ENCODE measurements around the gene PTPRM.

The PTPRM gene

DNA sequence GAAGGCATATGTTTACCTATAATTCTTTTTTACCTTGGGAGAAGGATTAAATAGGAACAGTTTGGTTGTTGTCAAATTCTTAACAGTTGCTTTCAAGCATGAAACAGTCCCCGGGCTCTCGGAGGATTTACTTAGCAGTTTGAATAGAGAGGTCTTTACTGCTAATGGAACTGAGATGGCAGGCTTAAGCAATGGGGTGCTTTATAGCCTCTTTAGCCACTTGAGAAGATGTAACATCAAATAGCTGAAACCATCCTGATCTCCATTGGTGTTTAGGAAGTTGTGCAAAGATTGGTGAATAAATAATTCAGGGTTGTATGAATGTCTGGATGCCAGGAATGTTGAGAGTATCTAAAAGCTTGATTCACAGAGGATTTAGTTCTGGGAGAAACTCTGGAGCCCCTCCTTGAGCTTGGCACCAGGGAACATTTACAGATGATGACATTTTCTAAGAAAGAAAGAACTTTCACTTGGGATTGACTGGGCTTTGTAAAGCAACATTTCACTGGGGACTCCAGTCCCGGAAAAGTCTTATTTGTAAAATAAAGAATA, 51.9 kb downstream of the PTPRM start:
- Mint-ChIP-seq H3K36me3 (ENCODE audit: low read depth) (no peaks in the 10 kb centered on the region), H3K27me3 (no peaks in the 10 kb centered on the region), H3K4me3 (no peak overlapping the region), H3K27ac (no peak overlapping the region), H3K4me1 (no peaks in the 10 kb centered on the region), H3K9me3 (no peaks in the 10 kb centered on the region)
- ATAC-seq (no peak), DNase-seq (no peak)

GRCh38 chr18:7619676-7620075, 52.6 kb downstream of the PTPRM start:
- Mint-ChIP-seq H3K27ac (no peak overlapping the region), H3K9me3 (no peaks in the 10 kb centered on the region), H3K27me3 (no peaks in the 10 kb centered on the region), H3K4me1 (no peaks in the 10 kb centered on the region), H3K4me3 (no peak overlapping the region), H3K36me3 (ENCODE audit: low read depth) (no peaks in the 10 kb centered on the region)
- ATAC-seq (no peak), DNase-seq (no peak)

GRCh38 chr18:7622721-7623120, 55.6 kb downstream of the PTPRM start:
- Mint-ChIP-seq H3K4me1 (no peaks in the 10 kb centered on the region), H3K4me3 (no peak overlapping the region), H3K36me3 (ENCODE audit: low read depth) (no peaks in the 10 kb centered on the region), H3K27me3 (no peaks in the 10 kb centered on the region), H3K9me3 (no peaks in the 10 kb centered on the region), H3K27ac (no peak overlapping the region)
- ATAC-seq (no peak), DNase-seq (no peak)

DNA sequence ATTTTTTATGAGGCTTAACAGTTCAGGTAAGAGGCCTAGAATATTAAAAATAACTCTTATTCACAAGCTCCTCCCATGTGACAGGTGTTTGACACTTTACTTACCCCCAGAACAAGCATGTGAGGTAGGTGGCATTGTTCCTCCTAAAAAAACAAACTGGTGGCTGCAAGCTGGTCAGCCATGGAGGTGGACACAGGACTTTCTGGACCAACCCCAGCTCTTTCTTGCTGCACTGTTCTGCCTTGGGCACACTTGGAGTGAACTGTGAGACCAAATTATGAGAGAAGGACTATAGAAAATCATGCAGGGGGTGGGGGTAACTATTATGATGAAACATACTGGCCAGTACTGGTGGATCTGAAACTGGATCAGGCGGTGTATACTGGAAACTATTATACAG, 56.6 kb downstream of the PTPRM start:
- ATAC-seq (no peak), DNase-seq (no peak)
- Mint-ChIP-seq H3K4me3 (no peak overlapping the region), H3K9me3 (no peaks in the 10 kb centered on the region), H3K4me1 (no peaks in the 10 kb centered on the region), H3K27ac (no peak overlapping the region), H3K36me3 (ENCODE audit: low read depth) (no peaks in the 10 kb centered on the region), H3K27me3 (no peaks in the 10 kb centered on the region)

DNA sequence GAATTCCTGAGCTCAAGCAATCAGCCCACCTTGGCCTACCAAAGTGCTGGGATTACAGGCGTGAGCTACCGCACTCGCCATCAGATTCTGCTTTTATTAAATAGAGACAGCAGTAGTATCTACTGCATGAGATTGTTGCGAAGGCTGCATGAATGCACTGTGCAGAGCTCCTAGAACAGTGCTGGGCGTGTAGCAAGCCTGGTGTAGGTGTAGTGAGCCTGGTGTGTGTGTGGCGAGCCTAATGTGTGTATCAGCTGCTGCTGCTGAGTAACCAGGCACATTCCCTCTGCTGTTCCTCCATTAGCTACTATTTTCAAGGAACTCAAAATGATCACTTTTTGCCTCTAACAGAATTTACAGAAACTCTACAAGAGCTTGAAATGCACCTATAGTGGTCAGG, 57.6 kb downstream of the PTPRM start:
- no peaks in the 10 kb centered on the region for H3K4me1 Mint-ChIP-seq
- no peak for ATAC-seq
- no peaks in the 10 kb centered on the region for H3K27me3 Mint-ChIP-seq
- no peak for DNase-seq
- no peak overlapping the region for H3K27ac Mint-ChIP-seq
- no peak overlapping the region for H3K4me3 Mint-ChIP-seq
- no peaks in the 10 kb centered on the region for H3K36me3 Mint-ChIP-seq (ENCODE audit: low read depth)
- no peaks in the 10 kb centered on the region for H3K9me3 Mint-ChIP-seq

DNA sequence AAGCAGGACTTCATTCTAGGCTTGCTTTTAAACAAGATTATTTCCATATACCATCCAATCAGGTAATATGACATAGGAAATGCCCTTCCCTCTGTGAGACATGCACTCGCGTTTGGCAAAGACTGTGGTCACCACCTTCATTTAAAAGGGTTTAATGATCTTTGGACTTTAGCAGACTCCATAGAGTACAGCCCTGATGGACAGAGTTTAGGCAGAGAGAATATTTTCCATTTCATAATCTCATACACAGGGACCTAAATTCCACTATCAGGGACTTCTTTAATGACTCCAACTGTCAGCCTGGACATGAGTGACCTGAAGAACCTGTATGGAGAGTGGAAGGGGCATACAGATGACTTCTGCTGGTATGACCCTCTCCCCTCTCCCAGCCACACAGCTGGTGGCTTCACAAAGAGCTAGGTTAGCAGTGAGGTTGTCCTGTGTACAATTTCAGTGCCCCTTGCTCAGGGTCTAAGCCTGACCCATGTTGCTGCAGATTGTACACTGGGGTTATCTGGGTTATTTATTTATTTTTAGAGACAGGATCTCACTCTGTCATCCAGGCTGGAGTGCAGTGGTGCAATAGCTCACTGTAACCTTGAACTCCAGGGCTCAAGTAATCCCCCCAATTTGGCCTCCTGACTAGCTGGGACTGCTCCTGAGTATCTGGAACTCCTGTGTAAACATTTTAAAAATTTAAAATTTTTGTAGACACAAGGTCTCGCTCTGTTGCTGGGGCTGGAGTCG, 59.2 kb downstream of the PTPRM start:
- no peak for DNase-seq
- no peaks in the 10 kb centered on the region for H3K4me1 Mint-ChIP-seq
- no peak for ATAC-seq
- no peaks in the 10 kb centered on the region for H3K27me3 Mint-ChIP-seq
- H3K9me3 Mint-ChIP-seq, result no peaks in the 10 kb centered on the region
- H3K36me3 Mint-ChIP-seq (ENCODE audit: low read depth), result no peaks in the 10 kb centered on the region
- H3K4me3 Mint-ChIP-seq, result no peak overlapping the region
- no peak overlapping the region for H3K27ac Mint-ChIP-seq

GRCh38 chr18:7626922-7627440, 59.9 kb downstream of the PTPRM start:
- no peak for ATAC-seq
- Mint-ChIP-seq H3K27me3 (no peaks in the 10 kb centered on the region), H3K4me3 (no peak overlapping the region), H3K27ac (no peak overlapping the region), H3K4me1 (no peaks in the 10 kb centered on the region), H3K9me3 (no peaks in the 10 kb centered on the region), H3K36me3 (ENCODE audit: low read depth) (no peaks in the 10 kb centered on the region)
- DNase-seq, result no peak

- H3K9me3 Mint-ChIP-seq, result no peaks in the 10 kb centered on the region
- H3K4me1 Mint-ChIP-seq, result no peaks in the 10 kb centered on the region
- no peaks in the 10 kb centered on the region for H3K36me3 Mint-ChIP-seq (ENCODE audit: low read depth)
- no peak overlapping the region for H3K27ac Mint-ChIP-seq
- DNase-seq (no peak), ATAC-seq (no peak)
- H3K4me3 Mint-ChIP-seq, result no peak overlapping the region
- no peaks in the 10 kb centered on the region for H3K27me3 Mint-ChIP-seq
Measured at GRCh38 chr18:7629416-7629815, 62.3 kb downstream of the PTPRM start.

GRCh38 chr18:7630731-7631442, 63.8 kb downstream of the PTPRM start:
- Mint-ChIP-seq H3K9me3 (no peaks in the 10 kb centered on the region), H3K27me3 (no peaks in the 10 kb centered on the region), H3K36me3 (ENCODE audit: low read depth) (no peaks in the 10 kb centered on the region), H3K4me3 (no peak overlapping the region), H3K4me1 (no peaks in the 10 kb centered on the region), H3K27ac (no peak overlapping the region)
- ATAC-seq (no peak), DNase-seq (no peak)

GRCh38 chr18:7632152-7633098, 65.3 kb downstream of the PTPRM start:
- H3K27ac Mint-ChIP-seq, result no peak overlapping the region
- no peaks in the 10 kb centered on the region for H3K36me3 Mint-ChIP-seq (ENCODE audit: low read depth)
- DNase-seq (no peak), ATAC-seq (no peak)
- H3K9me3 Mint-ChIP-seq, result no peaks in the 10 kb centered on the region
- no peak overlapping the region for H3K4me3 Mint-ChIP-seq
- H3K27me3 Mint-ChIP-seq, result no peaks in the 10 kb centered on the region
- no peaks in the 10 kb centered on the region for H3K4me1 Mint-ChIP-seq

GRCh38 chr18:7633171-7633570, 66.1 kb downstream of the PTPRM start:
- Mint-ChIP-seq H3K27ac (no peak overlapping the region), H3K9me3 (no peaks in the 10 kb centered on the region), H3K27me3 (no peaks in the 10 kb centered on the region), H3K4me1 (no peaks in the 10 kb centered on the region), H3K36me3 (ENCODE audit: low read depth) (no peaks in the 10 kb centered on the region), H3K4me3 (no peak overlapping the region)
- no peak for ATAC-seq
- no peak for DNase-seq

DNA sequence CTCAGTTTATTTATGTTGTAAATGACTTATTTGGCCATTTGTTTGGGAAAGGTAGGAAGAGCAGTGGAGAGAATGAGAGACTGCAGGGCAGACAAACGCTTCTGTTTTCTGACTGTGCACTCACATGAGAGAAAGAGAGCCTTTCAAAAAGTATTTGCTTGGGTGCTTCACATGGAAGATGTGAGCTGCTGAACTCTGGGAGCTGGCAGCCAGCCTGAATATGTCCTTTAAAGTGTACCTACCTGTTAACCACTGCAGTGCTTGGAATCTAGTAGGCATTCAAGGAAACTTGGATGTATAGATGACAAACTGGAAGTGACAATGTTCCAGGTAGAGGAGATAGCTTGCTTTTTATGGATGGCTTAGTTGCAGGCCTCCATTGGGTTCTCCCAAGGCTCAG, 68.8 kb downstream of the PTPRM start:
- H3K27me3 Mint-ChIP-seq, result no peaks in the 10 kb centered on the region
- ATAC-seq (no peak), DNase-seq (no peak)
- H3K4me3 Mint-ChIP-seq, result no peak overlapping the region
- H3K27ac Mint-ChIP-seq, result no peak overlapping the region
- H3K4me1 Mint-ChIP-seq, result no peaks in the 10 kb centered on the region
- no peaks in the 10 kb centered on the region for H3K9me3 Mint-ChIP-seq
- H3K36me3 Mint-ChIP-seq (ENCODE audit: low read depth), result no peaks in the 10 kb centered on the region

DNA sequence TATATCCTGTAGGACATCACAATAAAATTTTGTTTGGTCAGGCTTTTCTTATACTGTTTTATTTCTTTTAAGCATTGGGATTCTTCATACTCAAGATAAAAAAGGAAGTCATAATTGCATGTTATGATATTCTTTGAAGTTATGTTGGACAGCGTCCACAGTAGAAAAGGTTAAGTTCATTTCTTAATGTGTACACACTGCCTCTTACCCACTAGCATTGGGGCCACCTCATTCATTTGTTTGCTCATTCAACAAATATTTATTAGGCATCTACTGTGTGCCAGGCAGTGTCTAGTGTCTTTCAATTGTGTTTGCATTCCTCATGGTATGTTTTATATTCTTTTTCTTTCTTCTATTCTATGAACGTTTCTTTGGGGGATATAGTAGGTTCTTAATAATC, 70.2 kb downstream of the PTPRM start:
- Mint-ChIP-seq H3K36me3 (ENCODE audit: low read depth) (no peaks in the 10 kb centered on the region), H3K9me3 (no peaks in the 10 kb centered on the region), H3K27ac (no peak overlapping the region), H3K4me1 (no peaks in the 10 kb centered on the region), H3K27me3 (peaks cover 3% of the 10 kb centered on the region), H3K4me3 (no peak overlapping the region)
- DNase-seq (no peak), ATAC-seq (no peak)

DNA sequence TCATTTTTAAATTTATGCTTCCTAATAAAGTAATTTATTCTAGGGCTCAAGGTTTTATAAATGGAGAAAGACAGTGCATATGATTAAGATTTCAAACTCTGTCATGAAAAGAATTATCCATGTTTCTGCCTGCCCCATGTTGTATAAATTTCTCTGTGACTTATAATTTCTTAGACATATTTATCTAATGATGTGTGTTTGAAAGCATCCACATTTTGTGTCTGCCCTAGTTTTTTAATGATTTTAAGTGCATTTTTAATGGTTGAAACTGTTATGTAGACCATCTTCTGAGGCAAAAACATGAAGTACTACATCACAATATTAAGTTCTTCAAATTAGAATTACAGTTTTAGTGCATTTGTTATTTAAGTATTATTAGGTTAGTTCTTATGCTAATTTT, 71.2 kb downstream of the PTPRM start:
- Mint-ChIP-seq H3K9me3 (no peaks in the 10 kb centered on the region), H3K27me3 (peaks cover 3% of the 10 kb centered on the region), H3K27ac (no peak overlapping the region)

More for the DNA sequence above, 71.2 kb downstream of the PTPRM start:
- no peaks in the 10 kb centered on the region for H3K4me1 Mint-ChIP-seq
- no peak overlapping the region for H3K4me3 Mint-ChIP-seq
- no peak for DNase-seq
- ATAC-seq, result no peak
- no peaks in the 10 kb centered on the region for H3K36me3 Mint-ChIP-seq (ENCODE audit: low read depth)

All from activated naive CD8-positive, alpha-beta T cell treated with anti-CD3 and anti-CD28 coated beads, Interleukin-2, amount 50 U/mL, for 24 hours (primary cell).